ENCODE measurements around the gene KRTAP10-7. TPM values are rescaled to one million over a fixed set of nuclear protein-coding genes. Genes with fewer than 3 reads are reported as not detected.
"Not testable (repeated sequence)": the region's sequence is repeated elsewhere in the genome, so short reads cannot be mapped to it uniquely, and the experiment has no call there.

Gene KRTAP10-7
- total and polyA plus RNA-seq, 4 experiments from 2014 or later: not detected

DNA sequence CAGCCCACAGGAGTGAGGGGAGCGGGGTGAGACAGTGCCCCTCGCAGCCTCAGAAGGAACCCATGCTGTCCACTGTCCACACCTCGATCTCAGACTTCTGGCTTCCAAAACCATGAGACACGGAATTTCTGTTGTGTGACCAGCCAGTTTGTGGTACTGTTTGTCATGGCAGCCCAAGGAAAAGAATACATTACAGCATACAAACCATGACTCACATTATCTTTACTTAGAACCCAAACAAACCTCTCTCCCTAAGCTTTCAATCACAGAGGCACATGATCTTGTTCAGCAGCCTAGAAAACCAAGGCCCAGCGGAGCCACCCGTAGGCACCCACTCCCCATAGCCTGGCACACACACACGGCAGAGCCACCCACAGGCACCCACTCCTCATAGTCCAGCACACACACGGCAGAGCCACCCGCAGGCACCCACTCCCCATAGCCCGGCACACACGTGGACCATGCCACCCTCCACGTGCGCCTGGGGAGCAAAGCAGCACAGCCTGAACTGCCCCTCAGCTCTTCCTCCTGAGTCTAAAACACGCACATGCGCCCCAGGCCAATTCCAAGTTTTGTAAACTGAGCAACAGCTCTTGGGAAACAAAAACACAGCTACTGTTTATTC lies 27.3 kb upstream of the KRTAP10-7 start:
- Mint-ChIP-seq H3K27ac (peak overlapping the region in 2 of 7 donors; percentile 21 to 57), H3K27me3 (peaks cover 2 to 7% of the 10 kb centered on the region in 2 donors), H3K36me3 (peaks cover 0 to 3% of the 10 kb centered on the region in 2 donors), H3K4me1 (peaks cover 0 to 10% (median 4%) of the 10 kb centered on the region in 4 donors), H3K9me3 (peaks cover 0 to 21% (median 17%) of the 10 kb centered on the region in 8 donors), H3K4me3 (peak overlapping the region in 1 of 8 donors; percentile 27)
- Histone ChIP-seq H3K27ac (ENCODE audit: low read depth, low read length) (no peak overlapping the region), H3K36me3 (ENCODE audit: insufficient read depth, low read length) (no peaks in the 10 kb centered on the region), H3K4me3 (ENCODE audit: low read length in 2 of 2) (no peak overlapping the region), H3K4me1 (ENCODE audit: insufficient read depth, low read length) (no peaks in the 10 kb centered on the region), H3K27me3 (ENCODE audit: insufficient read depth, low read length) (no peaks in the 10 kb centered on the region), H3K9me3 (ENCODE audit: control insufficient read depth in 1 of 2, low read length in 2 of 2) (no peaks in the 10 kb centered on the region)
- intact Hi-C loops (cut with micrococcal nuclease): no loop called here
- no peak for DNase-seq
- CTCF ChIA-PET (ENCODE audit: partially characterized antibody): no interaction called here
- POLR2A ChIA-PET (ENCODE audit: partially characterized antibody): no interaction called here

DNA sequence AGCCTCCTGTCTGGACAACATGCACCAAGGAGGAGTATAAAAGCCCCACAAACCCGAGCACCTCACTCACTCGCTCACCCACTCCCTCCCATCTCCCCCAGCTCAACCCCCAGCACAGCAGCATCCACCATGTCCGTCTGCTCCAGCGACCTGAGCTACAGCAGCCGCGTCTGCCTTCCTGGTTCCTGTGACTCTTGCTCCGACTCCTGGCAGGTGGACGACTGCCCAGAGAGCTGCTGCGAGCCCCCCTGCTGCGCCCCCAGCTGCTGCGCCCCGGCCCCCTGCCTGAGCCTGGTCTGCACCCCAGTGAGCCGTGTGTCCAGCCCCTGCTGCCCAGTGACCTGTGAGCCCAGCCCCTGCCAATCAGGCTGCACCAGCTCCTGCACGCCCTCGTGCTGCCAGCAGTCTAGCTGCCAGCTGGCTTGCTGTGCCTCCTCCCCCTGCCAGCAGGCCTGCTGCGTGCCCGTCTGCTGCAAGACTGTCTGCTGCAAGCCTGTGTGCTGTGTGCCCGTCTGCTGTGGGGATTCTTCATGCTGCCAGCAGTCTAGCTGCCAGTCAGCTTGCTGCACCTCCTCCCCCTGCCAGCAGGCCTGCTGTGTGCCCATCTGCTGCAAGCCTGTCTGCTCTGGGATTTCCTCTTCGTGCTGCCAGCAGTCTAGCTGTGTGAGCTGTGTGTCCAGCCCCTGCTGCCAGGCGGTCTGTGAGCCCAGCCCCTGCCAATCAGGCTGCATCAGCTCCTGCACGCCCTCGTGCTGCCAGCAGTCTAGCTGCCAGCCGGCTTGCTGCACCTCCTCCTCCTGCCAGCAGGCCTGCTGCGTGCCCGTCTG lies 26.6 kb upstream of the KRTAP10-7 start, which contains the start of gene KRTAP10-4:
Gene KRTAP10-4, plus strand, starts transcription at position 100 of the 827 bp plus-strand sequence. Its CDS starts 30 bp downstream, at position 130.
- H3K4me3 Mint-ChIP-seq: peak within 1 kb of the TSS in 1 of 8 donors; percentile 27
- CTCF ChIA-PET (ENCODE audit: partially characterized antibody): interaction anchor here (3.2 kb wide), 1 partner anchor 169 kb away, joined by 7 read pairs; no protein-coding TSS in a partner anchor
- H3K27ac Mint-ChIP-seq: peak within 1 kb of the TSS in 3 of 7 donors; percentile 18 to 57 (median 21)
- H3K9me3 ChIP-seq (ENCODE audit: control insufficient read depth in 1 of 2, low read length in 2 of 2); H3K27me3 Mint-ChIP-seq; H3K4me1 Mint-ChIP-seq; H3K4me1 ChIP-seq (ENCODE audit: insufficient read depth, low read length); DNase-seq; H3K27me3 ChIP-seq (ENCODE audit: insufficient read depth, low read length); H3K27ac ChIP-seq (ENCODE audit: low read depth, low read length); H3K36me3 Mint-ChIP-seq; POLR2A ChIA-PET (ENCODE audit: partially characterized antibody); intact Hi-C loops (cut with micrococcal nuclease); H3K36me3 ChIP-seq (ENCODE audit: insufficient read depth, low read length); H3K4me3 ChIP-seq (ENCODE audit: low read length in 2 of 2): not testable (repeated sequence)
- peaks cover 0 to 24% (median 18%) of the 10 kb centered on the region in 8 donors for H3K9me3 Mint-ChIP-seq

DNA sequence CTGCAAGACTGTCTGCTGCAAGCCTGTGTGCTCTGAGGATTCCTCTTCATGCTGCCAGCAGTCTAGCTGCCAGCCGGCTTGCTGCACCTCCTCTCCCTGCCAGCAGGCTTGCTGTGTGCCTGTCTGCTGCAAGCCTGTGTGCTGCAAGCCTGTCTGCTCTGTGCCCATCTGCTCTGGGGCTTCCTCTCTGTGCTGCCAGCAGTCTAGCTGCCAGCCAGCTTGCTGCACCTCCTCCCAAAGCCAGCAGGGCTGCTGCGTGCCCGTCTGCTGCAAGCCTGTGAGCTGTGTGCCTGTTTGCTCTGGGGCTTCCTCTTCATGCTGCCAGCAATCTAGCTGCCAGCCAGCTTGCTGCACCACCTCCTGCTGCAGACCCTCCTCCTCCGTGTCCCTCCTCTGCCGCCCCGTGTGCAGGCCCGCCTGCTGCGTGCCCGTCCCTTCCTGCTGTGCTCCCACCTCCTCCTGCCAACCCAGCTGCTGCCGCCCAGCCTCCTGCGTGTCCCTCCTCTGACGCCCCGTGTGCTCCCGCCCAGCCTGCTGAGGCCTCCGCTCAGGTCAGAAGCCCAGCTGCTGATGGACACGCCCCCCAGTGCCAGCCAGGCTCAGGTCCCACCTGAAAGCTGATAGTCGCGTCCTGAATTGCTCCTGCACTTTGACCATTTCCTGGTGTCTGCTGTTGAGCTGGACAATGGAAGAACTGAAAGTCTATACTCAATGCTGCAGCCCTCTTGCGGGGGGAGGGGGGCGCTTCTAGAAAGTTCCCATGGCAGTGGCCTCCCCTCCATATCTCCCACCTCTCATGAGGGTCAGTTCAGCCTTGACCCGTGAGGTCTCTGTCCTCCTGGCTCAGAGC lies 25.7 kb upstream of the KRTAP10-7 start:
- Mint-ChIP-seq H3K4me1 (peaks cover 0 to 10% (median 4%) of the 10 kb centered on the region in 4 donors), H3K27ac (peak overlapping the region in 2 of 7 donors; percentile 23 to 29), H3K36me3 (peaks cover 0 to 4% of the 10 kb centered on the region in 2 donors), H3K4me3 (no peak overlapping the region), H3K9me3 (peaks cover 0 to 27% (median 18%) of the 10 kb centered on the region in 8 donors), H3K27me3 (peaks cover 2 to 7% of the 10 kb centered on the region in 2 donors)
- DNase-seq: no peak
- POLR2A ChIA-PET (ENCODE audit: partially characterized antibody): no interaction called here
- Histone ChIP-seq H3K4me3 (ENCODE audit: low read length in 2 of 2) (no peak overlapping the region), H3K27ac (ENCODE audit: low read depth, low read length) (no peak overlapping the region), H3K27me3 (ENCODE audit: insufficient read depth, low read length) (no peaks in the 10 kb centered on the region), H3K4me1 (ENCODE audit: insufficient read depth, low read length) (no peaks in the 10 kb centered on the region), H3K9me3 (ENCODE audit: control insufficient read depth in 1 of 2, low read length in 2 of 2) (no peaks in the 10 kb centered on the region), H3K36me3 (ENCODE audit: insufficient read depth, low read length) (no peaks in the 10 kb centered on the region)
- intact Hi-C loops (cut with micrococcal nuclease): no loop called here
- CTCF ChIA-PET (ENCODE audit: partially characterized antibody): interaction anchor here (1.1 to 3.2 kb wide), 2 partner anchors 166 to 168 kb away, joined by 3 to 7 read pairs; no protein-coding TSS in a partner anchor

DNA sequence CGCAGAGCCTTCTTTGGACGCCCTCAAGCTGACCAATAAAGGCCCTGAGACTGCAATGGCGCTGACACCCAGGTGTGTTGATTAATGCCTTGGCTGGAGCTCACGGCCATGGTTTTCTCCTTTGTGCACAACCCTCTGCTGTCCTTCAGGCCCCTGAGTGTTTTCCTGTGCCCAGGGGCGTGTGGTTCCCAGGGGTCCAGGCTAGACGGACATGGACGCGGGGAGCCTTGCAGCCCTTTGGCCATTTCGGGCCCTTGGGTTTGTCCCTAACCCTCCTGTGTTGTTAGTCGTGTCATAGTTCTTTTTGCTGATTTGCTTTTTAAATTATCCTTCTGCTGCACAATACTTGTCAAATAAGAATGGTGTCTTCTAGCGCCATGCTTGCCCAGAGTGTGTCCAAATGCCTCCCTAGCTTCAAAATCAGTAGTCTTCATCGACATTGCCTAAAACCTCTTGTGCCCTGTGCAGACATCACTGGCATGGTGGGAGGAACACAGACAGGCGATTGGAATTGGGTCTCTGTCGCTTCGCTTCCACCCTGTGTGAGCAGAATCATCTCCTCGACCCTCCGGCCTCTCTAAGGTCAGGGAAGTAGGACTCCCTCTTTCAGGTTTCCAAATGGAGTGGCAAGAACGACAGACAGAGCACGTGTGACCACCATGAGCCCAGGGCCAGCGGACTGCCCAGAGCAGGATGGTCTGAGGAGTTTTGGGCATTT lies 24.9 kb upstream of the KRTAP10-7 start:
- intact Hi-C loops (cut with micrococcal nuclease): no loop called here

DNA sequence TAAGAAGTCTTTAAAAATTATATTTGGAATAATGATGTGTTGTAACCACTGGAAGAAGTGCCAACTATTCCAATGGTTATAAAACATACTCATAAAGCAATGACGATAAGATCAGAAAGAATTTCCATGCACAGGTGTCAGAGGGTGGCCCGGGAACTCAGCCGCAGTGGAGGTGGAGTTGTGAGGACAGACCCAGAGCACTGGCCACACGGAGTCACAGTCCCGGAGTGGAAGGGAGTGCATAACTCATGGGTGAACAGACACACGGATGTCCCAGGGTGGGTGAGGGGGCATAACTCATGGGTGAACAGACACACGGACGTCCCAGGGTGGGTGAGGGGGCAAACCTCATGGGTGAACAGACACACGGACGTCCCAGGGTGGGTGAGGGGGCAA lies 24.4 kb upstream of the KRTAP10-7 start:
- H3K9me3 Mint-ChIP-seq: peaks cover 0 to 36% (median 27%) of the 10 kb centered on the region in 8 donors
- ChIA-PET POLR2A (ENCODE audit: partially characterized antibody) (no interaction called here), CTCF (ENCODE audit: partially characterized antibody) (interaction anchor here (3.2 kb wide), 1 partner anchor 167 kb away, joined by 7 read pairs; no protein-coding TSS in a partner anchor)
- intact Hi-C loops (cut with micrococcal nuclease): no loop called here
- peaks cover 2 to 6% of the 10 kb centered on the region in 2 donors for H3K27me3 Mint-ChIP-seq
- no peaks in the 10 kb centered on the region for H3K27me3 ChIP-seq (ENCODE audit: insufficient read depth, low read length)
- H3K27ac ChIP-seq (ENCODE audit: low read depth, low read length): no peak overlapping the region
- no peak for DNase-seq
- no peak overlapping the region for H3K4me3 ChIP-seq (ENCODE audit: low read length in 2 of 2)
- H3K4me1 ChIP-seq (ENCODE audit: insufficient read depth, low read length): no peaks in the 10 kb centered on the region
- H3K4me3 Mint-ChIP-seq: no peak overlapping the region
- H3K36me3 Mint-ChIP-seq: peaks cover 0 to 4% of the 10 kb centered on the region in 2 donors
- H3K4me1 Mint-ChIP-seq: peaks cover 0 to 10% (median 5%) of the 10 kb centered on the region in 4 donors
- H3K27ac Mint-ChIP-seq: no peak overlapping the region
- no peaks in the 10 kb centered on the region for H3K9me3 ChIP-seq (ENCODE audit: control insufficient read depth in 1 of 2, low read length in 2 of 2)
- H3K36me3 ChIP-seq (ENCODE audit: insufficient read depth, low read length): no peaks in the 10 kb centered on the region

More for the DNA sequence above, 24.9 kb upstream of the KRTAP10-7 start:
- no peak for DNase-seq
- Mint-ChIP-seq H3K4me3 (no peak overlapping the region), H3K9me3 (peaks cover 0 to 32% (median 23%) of the 10 kb centered on the region in 8 donors), H3K36me3 (peaks cover 0 to 4% of the 10 kb centered on the region in 2 donors), H3K4me1 (peaks cover 0 to 10% (median 5%) of the 10 kb centered on the region in 4 donors), H3K27me3 (peaks cover 2 to 7% of the 10 kb centered on the region in 2 donors), H3K27ac (peak overlapping the region in 2 of 7 donors; percentile 4 to 36)
- Histone ChIP-seq H3K27me3 (ENCODE audit: insufficient read depth, low read length) (no peaks in the 10 kb centered on the region), H3K4me3 (ENCODE audit: low read length in 2 of 2) (no peak overlapping the region), H3K36me3 (ENCODE audit: insufficient read depth, low read length) (no peaks in the 10 kb centered on the region), H3K27ac (ENCODE audit: low read depth, low read length) (no peak overlapping the region), H3K9me3 (ENCODE audit: control insufficient read depth in 1 of 2, low read length in 2 of 2) (no peaks in the 10 kb centered on the region), H3K4me1 (ENCODE audit: insufficient read depth, low read length) (no peaks in the 10 kb centered on the region)
- CTCF ChIA-PET (ENCODE audit: partially characterized antibody): interaction anchor here (1.1 to 3.2 kb wide), 2 partner anchors 165 to 167 kb away, joined by 3 to 7 read pairs; no protein-coding TSS in a partner anchor
- POLR2A ChIA-PET (ENCODE audit: partially characterized antibody): no interaction called here

DNA sequence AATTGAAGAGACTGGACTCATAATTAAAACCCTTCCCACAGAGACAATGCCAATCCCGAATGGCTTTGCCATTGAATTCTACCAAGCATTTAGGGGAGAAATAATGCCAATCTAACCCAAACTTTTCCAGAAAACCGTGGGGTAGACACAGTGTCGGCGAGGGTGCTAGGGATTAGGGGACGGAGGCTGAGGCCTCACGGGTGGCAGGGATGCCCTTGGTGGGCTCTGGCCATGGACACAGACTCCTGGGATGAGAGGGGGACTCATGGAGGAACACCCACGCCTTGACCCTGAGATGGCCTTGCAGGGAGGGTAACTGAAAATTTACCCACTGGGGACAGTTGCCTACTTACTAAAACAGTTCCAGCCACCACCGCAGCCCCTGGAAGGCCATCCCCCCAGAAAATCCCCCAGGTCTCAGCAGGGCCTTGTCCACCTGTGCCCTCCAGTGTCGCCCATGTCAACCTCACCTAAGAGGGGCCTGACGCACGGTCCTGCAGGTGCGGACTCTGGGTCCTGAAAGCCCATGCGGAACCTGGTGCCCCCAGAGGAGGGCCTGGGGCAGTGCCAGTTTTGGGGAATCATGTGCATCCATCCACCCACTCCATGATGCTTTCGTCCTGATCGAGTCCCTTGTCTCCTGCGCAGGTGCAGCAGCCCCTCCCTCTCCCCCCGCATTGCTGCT lies 21.9 kb upstream of the KRTAP10-7 start:
- peaks cover 0 to 43% (median 38%) of the 10 kb centered on the region in 8 donors for H3K9me3 Mint-ChIP-seq
- no peak for DNase-seq
- peaks cover 0 to 4% of the 10 kb centered on the region in 2 donors for H3K9me3 ChIP-seq (ENCODE audit: control insufficient read depth in 1 of 2, low read length in 2 of 2)

More for the DNA sequence above, 21.9 kb upstream of the KRTAP10-7 start:
- peaks cover 2 to 3% of the 10 kb centered on the region in 2 donors for H3K27me3 Mint-ChIP-seq
- CTCF ChIA-PET (ENCODE audit: partially characterized antibody): no interaction called here
- no peaks in the 10 kb centered on the region for H3K36me3 ChIP-seq (ENCODE audit: insufficient read depth, low read length)
- H3K27me3 ChIP-seq (ENCODE audit: insufficient read depth, low read length): no peaks in the 10 kb centered on the region
- peak overlapping the region in 1 of 7 donors; percentile 3 for H3K27ac Mint-ChIP-seq
- H3K4me3 Mint-ChIP-seq: no peak overlapping the region
- H3K4me1 Mint-ChIP-seq: peaks cover 3 to 20% (median 8%) of the 10 kb centered on the region in 4 donors
- no peaks in the 10 kb centered on the region for H3K4me1 ChIP-seq (ENCODE audit: insufficient read depth, low read length)
- no peak overlapping the region for H3K27ac ChIP-seq (ENCODE audit: low read depth, low read length)
- intact Hi-C loops (cut with micrococcal nuclease): no loop called here
- POLR2A ChIA-PET (ENCODE audit: partially characterized antibody): no interaction called here
- H3K4me3 ChIP-seq (ENCODE audit: low read length in 2 of 2): no peak overlapping the region
- H3K36me3 Mint-ChIP-seq: peaks cover 0 to 4% of the 10 kb centered on the region in 2 donors
